Memory B cell (primary cell): ENCODE results near the gene C1orf115.
A peak's percentile ranks its signal among the peaks of the same experiment; 100 is the strongest.

Source experiments
- ATAC-seq: fragments of 150-1000 bp; cut with Tn5 transposase; 2 replicates; pipeline ENCODE4 v1.10.0; 2021; ENCODE audit warnings: low read depth, mild to moderate bottlenecking, moderate library complexity
- DNase-seq, 2 donors: peaks; one replicate each; pipeline ENCODE4 v3.0.0; 2022; ENCODE audit warnings: low spot score in 2 of 2
- H3K27ac Mint-ChIP-seq: one replicate; pipeline ENCODE4 v1.8.0; 2022; ENCODE audit warnings: mild to moderate bottlenecking, moderate library complexity, mixed read lengths
- H3K27me3 Mint-ChIP-seq: one replicate; pipeline ENCODE4 v1.8.0; 2022; ENCODE audit warnings: mixed read lengths
- H3K36me3 Mint-ChIP-seq: one replicate; pipeline ENCODE4 v1.8.0; 2022; ENCODE audit warnings: mild to moderate bottlenecking, mixed read lengths
- H3K4me1 Mint-ChIP-seq: one replicate; pipeline ENCODE4 v1.8.0; 2022; ENCODE audit warnings: mixed read lengths
- H3K4me3 Mint-ChIP-seq: one replicate; pipeline ENCODE4 v1.8.0; 2022; ENCODE audit warnings: mild to moderate bottlenecking, moderate library complexity, mixed read lengths
- H3K9me3 Mint-ChIP-seq: one replicate; pipeline ENCODE4 v1.8.0; 2022; ENCODE audit warnings: mixed read lengths

Gene C1orf115, protein sequence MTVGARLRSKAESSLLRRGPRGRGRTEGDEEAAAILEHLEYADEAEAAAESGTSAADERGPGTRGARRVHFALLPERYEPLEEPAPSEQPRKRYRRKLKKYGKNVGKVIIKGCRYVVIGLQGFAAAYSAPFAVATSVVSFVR

DNA sequence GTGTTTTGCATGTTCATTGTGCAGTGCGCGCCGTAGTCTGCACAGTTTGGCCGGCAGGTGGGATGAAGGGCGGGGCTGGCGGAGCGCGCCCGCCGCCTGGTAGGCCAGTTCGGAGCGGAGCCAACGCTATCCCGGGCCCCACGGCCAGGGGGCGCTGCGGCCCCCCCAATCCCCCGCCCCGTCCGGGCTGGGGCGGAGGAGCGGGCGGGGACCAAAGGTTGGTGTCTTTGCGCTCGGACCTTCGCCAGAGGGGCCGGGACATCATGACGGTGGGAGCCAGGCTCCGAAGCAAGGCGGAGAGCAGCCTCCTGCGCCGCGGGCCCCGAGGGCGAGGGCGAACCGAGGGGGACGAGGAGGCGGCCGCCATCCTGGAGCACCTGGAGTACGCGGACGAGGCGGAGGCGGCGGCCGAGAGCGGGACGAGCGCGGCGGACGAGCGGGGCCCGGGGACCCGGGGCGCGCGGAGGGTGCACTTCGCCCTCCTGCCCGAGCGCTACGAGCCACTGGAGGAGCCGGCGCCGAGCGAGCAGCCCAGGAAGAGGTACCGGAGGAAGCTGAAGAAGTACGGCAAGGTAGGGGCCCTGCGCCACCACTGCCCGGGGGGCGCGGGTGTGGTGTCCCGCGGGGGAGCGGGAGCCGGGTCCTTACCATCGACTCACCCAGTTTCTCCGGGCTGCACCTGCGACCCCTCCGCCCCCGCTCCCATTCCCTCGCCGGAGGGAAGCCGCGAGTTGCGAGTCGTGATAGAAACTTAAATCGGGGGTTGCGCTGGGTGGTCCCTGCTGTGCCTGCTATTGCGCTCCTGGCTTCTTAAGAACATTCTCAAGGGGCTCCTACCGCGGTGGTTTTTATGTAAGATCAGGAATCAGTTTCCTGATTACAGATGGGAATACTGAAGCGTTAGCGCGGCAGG lies at the start of gene C1orf115:
Gene C1orf115, plus strand, starts transcription at position 224 of the 913 bp plus-strand sequence. Its CDS starts 40 bp downstream, at position 264.
- H3K27me3 Mint-ChIP-seq, result peaks cover 5% of the 10 kb centered on the region
- peaks cover 13% of the 10 kb centered on the region for H3K4me1 Mint-ChIP-seq
- no peaks in the 10 kb centered on the region for H3K9me3 Mint-ChIP-seq
- DNase-seq, result peak; percentile 90 to 91
- peak within 1 kb of the TSS; percentile 97 for H3K4me3 Mint-ChIP-seq
- peak; percentile 91 for ATAC-seq
- H3K27ac Mint-ChIP-seq, result peak within 1 kb of the TSS; percentile 97
- H3K36me3 Mint-ChIP-seq, result no peaks in the 10 kb centered on the region

DNA sequence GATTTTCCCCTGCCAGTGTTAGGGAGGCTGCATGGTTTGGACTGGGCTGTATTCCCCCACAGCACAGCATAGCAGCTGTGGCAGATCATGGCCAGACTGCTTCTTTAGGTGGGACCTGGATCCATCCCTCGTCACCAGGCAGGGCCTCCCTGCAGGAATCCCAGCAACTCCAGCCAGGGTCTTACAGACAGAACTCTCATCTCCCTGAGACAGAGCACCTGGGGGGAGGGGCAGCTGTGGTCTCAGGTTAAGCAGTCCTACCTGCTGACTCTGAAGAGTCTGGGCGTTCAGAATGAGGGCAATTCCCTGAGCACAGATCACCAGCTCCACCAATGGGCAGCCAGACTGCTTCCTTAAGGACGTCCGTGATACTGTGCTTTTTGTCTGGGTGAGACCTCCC lies 47.9 kb upstream of the C1orf115 start:
- H3K4me3 Mint-ChIP-seq, result no peak overlapping the region

DNA sequence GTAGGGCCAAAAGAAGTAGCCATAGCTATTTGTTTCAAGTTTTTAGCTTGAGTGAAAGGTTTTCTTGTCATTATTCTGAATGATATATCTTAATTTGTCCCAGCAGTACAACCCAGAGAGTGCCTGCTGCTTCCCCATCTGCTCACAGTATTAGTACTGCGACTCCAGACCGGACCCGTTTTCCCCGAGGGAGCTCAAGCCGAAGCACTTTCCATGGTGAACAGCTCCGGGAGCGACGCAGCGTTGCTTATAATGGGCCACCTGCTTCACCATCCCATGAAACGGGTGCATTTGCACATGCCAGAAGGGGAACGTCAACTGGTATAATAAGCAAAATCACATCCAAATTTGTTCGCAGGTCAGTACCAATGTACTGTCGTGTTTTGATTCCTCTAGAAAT lies 37.2 kb upstream of the C1orf115 start:
- DNase-seq (no peak), ATAC-seq (no peak)
- Mint-ChIP-seq H3K27ac (no peak overlapping the region), H3K36me3 (no peaks in the 10 kb centered on the region), H3K27me3 (peaks cover 3% of the 10 kb centered on the region), H3K4me1 (peaks cover 7% of the 10 kb centered on the region), H3K9me3 (no peaks in the 10 kb centered on the region), H3K4me3 (no peak overlapping the region)

More for the DNA sequence above, 47.9 kb upstream of the C1orf115 start:
- Mint-ChIP-seq H3K4me1 (no peaks in the 10 kb centered on the region), H3K9me3 (peaks cover 2% of the 10 kb centered on the region), H3K27me3 (no peaks in the 10 kb centered on the region), H3K36me3 (peaks cover 4% of the 10 kb centered on the region), H3K27ac (no peak overlapping the region)
- DNase-seq (no peak), ATAC-seq (no peak)

DNA sequence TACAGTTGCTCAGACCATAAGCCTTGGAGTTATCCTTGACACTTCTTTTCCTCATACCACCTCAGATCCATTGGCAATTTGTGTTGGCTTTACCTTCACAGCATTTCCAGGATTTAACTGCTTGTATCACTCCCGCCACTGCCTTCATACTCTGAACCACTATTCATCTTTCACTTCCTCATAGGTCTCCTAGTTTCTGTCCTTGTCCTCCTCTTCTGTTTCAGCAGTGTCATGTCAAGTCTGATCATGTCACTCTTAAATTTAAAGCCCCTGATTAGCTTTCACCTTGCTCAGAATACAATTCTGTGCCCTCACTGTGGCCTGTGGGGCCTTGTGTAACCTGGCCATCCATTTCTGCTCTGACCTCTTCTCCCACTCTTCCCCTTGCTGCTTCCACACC lies 34.7 kb upstream of the C1orf115 start:
- Mint-ChIP-seq H3K36me3 (no peaks in the 10 kb centered on the region), H3K4me3 (no peak overlapping the region), H3K27me3 (peaks cover 3% of the 10 kb centered on the region), H3K9me3 (no peaks in the 10 kb centered on the region), H3K4me1 (peaks cover 7% of the 10 kb centered on the region), H3K27ac (no peak overlapping the region)
- DNase-seq (no peak), ATAC-seq (peak; percentile 63)

DNA sequence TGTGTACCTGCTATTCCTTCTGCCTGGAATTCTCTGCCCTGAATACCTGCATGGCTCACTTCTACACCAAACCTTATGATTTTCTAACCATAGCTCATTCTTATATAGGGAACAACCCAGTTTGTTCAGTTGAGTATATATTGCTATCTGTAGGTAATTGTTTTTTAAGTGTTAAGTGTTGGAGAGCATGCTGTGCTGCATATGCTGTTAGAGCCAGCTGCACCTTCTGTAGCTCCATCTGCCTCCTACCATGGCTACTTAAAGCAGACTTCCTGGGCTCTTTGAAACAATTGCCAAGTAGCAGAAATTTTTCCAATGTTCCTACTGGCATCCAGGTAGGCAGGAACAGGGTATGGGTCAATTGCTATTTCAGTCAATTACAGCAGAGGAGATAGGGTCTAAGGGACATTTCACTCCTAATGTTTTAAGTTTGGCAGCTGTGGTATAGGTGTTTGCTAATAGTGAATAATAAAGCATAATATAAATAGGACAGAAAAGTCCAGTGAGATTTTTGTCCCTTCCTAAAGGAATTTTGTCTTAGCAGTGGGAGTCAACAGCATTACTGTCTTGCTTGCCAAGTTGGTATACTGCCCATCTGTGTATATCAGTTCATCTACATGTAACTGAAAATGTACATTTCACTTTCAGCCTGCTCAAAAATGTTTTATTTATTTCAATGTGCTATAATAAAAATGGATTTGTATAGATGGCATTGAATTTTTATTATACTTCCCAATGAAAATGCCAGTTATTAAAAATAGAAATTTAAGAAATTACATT lies 34.0 kb upstream of the C1orf115 start:
- DNase-seq, result no peak
- H3K4me1 Mint-ChIP-seq, result peaks cover 7% of the 10 kb centered on the region

DNA sequence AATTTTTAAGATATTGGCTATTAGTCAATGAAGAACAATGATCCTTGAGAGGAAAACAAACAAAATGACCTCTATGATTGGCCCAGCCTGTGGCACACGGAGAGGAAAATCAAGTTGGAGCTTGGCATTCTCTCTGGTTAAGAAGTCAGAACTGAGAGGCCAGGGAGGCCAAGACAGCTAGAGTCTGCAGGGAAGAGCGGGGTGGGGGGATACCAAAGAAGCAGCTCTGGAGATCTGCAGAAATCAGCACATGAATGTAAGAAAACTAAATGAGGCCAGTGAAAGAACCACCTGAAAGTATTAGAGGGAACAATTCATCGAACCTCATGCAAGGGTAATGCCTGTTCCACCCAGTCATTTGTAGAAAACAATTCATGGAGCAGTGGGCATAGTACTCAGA lies 23.8 kb upstream of the C1orf115 start:
- DNase-seq, result no peak
- Mint-ChIP-seq H3K27me3 (peaks cover 5% of the 10 kb centered on the region), H3K9me3 (peaks cover 10% of the 10 kb centered on the region), H3K4me1 (no peaks in the 10 kb centered on the region), H3K36me3 (peaks cover 2% of the 10 kb centered on the region), H3K27ac (no peak overlapping the region), H3K4me3 (no peak overlapping the region)
- no peak for ATAC-seq

More for the DNA sequence above, 34.0 kb upstream of the C1orf115 start:
- Mint-ChIP-seq H3K4me3 (no peak overlapping the region), H3K36me3 (no peaks in the 10 kb centered on the region), H3K27me3 (peaks cover 7% of the 10 kb centered on the region), H3K27ac (no peak overlapping the region), H3K9me3 (no peaks in the 10 kb centered on the region)
- ATAC-seq, result no peak

DNA sequence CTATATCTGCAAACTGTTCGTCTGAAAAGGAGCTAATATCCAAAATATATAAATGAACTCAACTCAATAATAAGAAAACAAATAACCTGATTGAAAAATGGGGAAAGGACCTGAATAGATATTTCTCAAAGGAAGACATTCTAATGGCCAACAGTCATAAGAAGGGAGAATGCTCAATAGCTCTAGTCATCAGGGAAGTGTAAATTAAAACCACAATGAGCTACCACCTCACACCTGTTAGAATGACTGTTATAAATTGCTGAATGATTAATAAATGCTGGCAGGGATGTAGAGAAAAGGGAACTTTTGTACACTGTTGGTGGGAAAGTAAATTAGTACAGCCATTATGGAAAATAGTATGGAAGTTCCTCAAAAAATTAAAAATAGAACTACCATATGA lies 21.2 kb upstream of the C1orf115 start:
- H3K9me3 Mint-ChIP-seq, result peaks cover 10% of the 10 kb centered on the region
- H3K36me3 Mint-ChIP-seq, result peaks cover 2% of the 10 kb centered on the region
- no peak overlapping the region for H3K27ac Mint-ChIP-seq
- DNase-seq, result no peak
- H3K4me3 Mint-ChIP-seq, result no peak overlapping the region
- H3K4me1 Mint-ChIP-seq, result no peaks in the 10 kb centered on the region
- no peak for ATAC-seq
- peaks cover 1% of the 10 kb centered on the region for H3K27me3 Mint-ChIP-seq

DNA sequence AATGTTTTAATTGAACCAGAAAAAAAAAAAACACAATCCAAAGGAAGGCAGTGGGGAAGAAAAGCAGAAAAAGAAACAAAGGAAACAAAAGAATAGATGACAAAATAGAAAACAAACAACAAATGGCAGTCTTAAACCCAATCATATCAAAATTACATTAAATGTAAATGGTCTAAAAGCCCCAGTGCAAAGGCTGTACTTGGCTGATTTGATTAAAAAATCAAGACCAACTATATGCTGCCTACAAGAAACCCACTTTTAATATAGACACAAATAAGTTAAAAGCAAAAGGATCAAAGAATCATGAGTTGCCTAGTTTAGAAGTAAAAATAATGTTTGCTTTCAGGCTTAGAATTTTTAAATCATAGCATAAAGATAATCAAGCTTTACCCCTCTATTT lies 19.8 kb upstream of the C1orf115 start:
- H3K36me3 Mint-ChIP-seq, result peaks cover 2% of the 10 kb centered on the region
- H3K27ac Mint-ChIP-seq, result no peak overlapping the region
- no peak for DNase-seq

DNA sequence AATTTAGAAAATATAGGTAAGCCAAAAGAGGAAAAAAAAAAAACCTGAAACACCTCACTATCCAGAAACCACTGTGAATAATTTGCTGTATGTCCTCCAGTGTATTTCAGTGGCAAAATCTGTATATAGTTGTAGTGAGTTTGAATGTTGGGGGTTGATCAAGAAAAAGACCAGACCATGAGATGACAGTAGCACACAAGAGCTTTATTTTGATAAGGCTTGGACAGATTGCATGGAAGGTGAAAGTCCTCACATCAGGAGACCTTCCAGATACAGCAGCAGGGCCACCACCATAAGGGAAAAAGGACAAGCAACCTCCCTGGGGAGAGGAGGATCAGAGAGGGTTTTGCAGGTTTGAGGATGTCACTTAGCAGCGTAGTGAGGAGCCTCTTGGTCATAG lies 16.2 kb upstream of the C1orf115 start:
- H3K27me3 Mint-ChIP-seq, result peaks cover 2% of the 10 kb centered on the region
- ATAC-seq (no peak), DNase-seq (no peak)
- H3K9me3 Mint-ChIP-seq, result peaks cover 6% of the 10 kb centered on the region
- H3K4me3 Mint-ChIP-seq, result no peak overlapping the region
- H3K27ac Mint-ChIP-seq, result no peak overlapping the region
- H3K36me3 Mint-ChIP-seq, result peaks cover 2% of the 10 kb centered on the region
- peaks cover 3% of the 10 kb centered on the region for H3K4me1 Mint-ChIP-seq

More for the DNA sequence above, 19.8 kb upstream of the C1orf115 start:
- ATAC-seq, result no peak
- peaks cover 10% of the 10 kb centered on the region for H3K9me3 Mint-ChIP-seq
- H3K4me3 Mint-ChIP-seq, result no peak overlapping the region
- H3K27me3 Mint-ChIP-seq, result peaks cover 2% of the 10 kb centered on the region
- H3K4me1 Mint-ChIP-seq, result no peaks in the 10 kb centered on the region

DNA sequence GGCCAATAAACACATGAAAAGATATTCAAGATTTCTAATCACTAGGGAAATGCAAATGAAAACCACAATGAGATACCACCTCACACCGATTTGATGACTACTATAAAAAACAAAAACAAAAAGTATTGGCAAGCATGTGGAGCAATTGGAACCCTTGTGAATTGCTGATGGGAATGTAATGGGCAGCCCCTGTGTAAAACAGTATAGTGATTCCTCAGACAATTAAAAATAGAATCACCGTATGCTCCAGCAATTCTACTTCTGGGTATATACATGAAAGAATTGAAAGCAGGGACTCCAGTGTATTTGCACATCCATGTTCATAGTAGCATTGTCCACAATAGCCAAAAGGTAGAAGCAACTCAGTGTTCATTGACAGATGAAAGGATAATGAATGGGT lies 12.9 kb upstream of the C1orf115 start:
- Mint-ChIP-seq H3K4me3 (no peak overlapping the region), H3K36me3 (no peaks in the 10 kb centered on the region), H3K27me3 (peaks cover 2% of the 10 kb centered on the region), H3K4me1 (peaks cover 3% of the 10 kb centered on the region), H3K27ac (no peak overlapping the region), H3K9me3 (no peaks in the 10 kb centered on the region)
- ATAC-seq, result no peak
- DNase-seq, result no peak

DNA sequence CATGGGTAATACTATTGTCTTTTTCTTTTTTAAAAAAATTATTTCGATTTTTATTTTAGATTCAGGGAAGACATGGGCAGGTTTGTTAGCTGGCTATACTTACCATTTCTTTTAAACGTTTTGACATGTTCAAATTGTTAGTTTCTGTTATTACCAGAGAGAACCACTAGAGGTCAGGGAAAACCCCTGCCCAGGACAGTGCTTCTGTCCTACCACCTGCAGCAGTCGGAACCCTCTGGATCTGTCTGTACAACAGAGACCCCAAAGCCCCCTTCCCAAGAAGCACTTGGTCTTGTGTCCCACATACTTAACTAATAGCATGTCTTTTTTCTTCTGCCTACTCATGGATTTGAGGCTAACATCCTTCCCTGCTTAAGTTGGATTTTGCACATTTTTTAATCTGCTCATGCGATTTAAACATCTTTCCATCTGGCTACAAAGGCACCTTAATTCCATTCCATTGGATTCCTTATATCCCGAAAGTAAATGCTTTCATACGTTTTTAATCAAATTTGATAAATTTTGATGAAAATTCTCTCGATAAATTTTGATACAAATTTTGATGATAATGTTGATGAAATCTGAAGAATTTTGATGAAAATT lies 10.0 kb upstream of the C1orf115 start:
- Mint-ChIP-seq H3K27ac (no peak overlapping the region), H3K4me1 (peaks cover 3% of the 10 kb centered on the region), H3K36me3 (no peaks in the 10 kb centered on the region), H3K4me3 (no peak overlapping the region), H3K9me3 (no peaks in the 10 kb centered on the region), H3K27me3 (no peaks in the 10 kb centered on the region)
- ATAC-seq (peak; percentile 86), DNase-seq (peak in 1 of 2 donors; percentile 38)

DNA sequence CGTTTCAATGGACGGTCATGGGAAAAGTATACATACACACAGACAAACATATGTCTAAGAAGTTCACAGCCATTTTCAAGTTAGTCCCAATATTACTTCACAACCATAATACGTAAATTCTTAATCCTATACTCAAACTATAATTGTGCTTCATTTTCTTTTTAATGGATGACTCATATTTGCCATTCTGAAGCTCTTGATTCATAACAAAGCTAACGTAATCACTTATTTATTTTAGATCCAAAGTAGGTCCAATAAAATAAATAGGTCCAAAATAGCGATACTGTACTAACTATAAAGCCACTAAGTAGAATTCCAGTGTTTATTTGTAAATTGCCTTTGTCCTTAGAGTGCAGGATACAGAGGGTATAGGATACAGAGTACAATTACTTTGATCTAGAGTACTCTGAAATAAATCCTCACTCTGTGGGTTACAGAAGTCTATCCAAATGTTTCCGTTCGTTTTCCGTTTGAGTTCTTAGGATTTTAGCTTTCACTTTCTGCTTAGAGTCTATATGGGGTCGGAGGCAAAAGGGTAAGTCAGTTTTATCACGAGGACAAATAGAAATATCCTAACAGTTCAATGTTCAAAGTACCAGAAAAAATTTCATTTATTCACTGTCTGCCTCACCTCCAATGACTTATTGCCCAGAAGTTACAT lies 8.8 kb upstream of the C1orf115 start:
- DNase-seq, result no peak
- no peaks in the 10 kb centered on the region for H3K9me3 Mint-ChIP-seq
- no peaks in the 10 kb centered on the region for H3K36me3 Mint-ChIP-seq
- no peaks in the 10 kb centered on the region for H3K4me1 Mint-ChIP-seq
- no peak overlapping the region for H3K27ac Mint-ChIP-seq
- no peaks in the 10 kb centered on the region for H3K27me3 Mint-ChIP-seq
- ATAC-seq, result no peak
- H3K4me3 Mint-ChIP-seq, result no peak overlapping the region

DNA sequence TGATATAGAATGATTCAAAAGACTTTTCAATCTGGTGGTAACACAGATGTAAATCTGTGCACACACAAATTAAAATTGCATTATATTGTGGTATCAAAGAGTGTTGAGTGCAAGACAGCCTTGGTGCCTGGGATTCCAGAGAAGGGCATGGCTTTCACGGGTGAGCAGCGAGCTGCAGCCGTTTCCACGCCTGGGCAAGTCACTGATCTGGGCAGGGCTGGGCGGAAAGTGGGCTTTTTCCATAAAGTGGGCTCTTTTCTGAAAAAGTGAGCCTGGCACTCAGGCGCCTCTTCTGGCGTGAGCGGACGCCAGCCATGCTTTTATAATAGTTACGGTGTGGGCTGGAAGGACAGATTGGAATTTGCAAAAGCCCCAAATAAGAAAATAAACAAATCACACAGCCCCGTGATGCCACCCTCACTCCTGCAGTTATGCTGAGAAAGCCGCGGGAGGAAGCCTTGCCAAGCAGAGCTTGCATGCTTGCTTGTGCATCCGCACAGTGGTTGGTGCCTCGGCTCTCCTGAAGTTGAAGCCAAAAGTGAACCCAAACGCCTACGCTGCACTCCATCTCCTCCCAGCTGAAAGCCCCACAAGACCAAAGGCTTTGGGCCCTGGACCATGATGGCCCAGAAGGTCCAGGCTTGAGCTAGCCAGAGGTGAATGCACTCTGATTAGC lies 7.1 kb upstream of the C1orf115 start:
- no peak for DNase-seq
- no peaks in the 10 kb centered on the region for H3K4me1 Mint-ChIP-seq
- no peaks in the 10 kb centered on the region for H3K9me3 Mint-ChIP-seq
- H3K36me3 Mint-ChIP-seq, result no peaks in the 10 kb centered on the region
- ATAC-seq, result no peak
- H3K27me3 Mint-ChIP-seq, result no peaks in the 10 kb centered on the region
- H3K4me3 Mint-ChIP-seq, result no peak overlapping the region
- H3K27ac Mint-ChIP-seq, result no peak overlapping the region
